ENCODE data around the gene SGIP1. TPM values are rescaled to one million over a fixed set of nuclear protein-coding genes. Genes with fewer than 3 reads are reported as not detected.
"Not testable (repeated sequence)": the region's sequence is repeated elsewhere in the genome, so short reads cannot be mapped to it uniquely, and the experiment has no call there.

SGIP1 gene
- total RNA-seq, 1 donor from 2014 or later = 75.2 TPM

GRCh38 chr1:66723985-66724384 lies 190.0 kb downstream of the SGIP1 start:
- Mint-ChIP-seq H3K9me3 (ENCODE audit: unreplicated experiment) (peaks cover 3% of the 10 kb centered on the region), H3K4me3 (ENCODE audit: unreplicated experiment) (no peak overlapping the region), H3K27me3 (ENCODE audit: unreplicated experiment) (no peaks in the 10 kb centered on the region), H3K4me1 (ENCODE audit: low read depth, unreplicated experiment) (no peaks in the 10 kb centered on the region), H3K27ac (ENCODE audit: unreplicated experiment) (no peak overlapping the region), H3K36me3 (ENCODE audit: unreplicated experiment) (no peaks in the 10 kb centered on the region)
- no peak for DNase-seq
- no peak for TF ChIP-seq CTCF (IDR thresholded peaks at IDR 0.05; ENCODE audit: partially characterized antibody, unreplicated experiment)

DNA sequence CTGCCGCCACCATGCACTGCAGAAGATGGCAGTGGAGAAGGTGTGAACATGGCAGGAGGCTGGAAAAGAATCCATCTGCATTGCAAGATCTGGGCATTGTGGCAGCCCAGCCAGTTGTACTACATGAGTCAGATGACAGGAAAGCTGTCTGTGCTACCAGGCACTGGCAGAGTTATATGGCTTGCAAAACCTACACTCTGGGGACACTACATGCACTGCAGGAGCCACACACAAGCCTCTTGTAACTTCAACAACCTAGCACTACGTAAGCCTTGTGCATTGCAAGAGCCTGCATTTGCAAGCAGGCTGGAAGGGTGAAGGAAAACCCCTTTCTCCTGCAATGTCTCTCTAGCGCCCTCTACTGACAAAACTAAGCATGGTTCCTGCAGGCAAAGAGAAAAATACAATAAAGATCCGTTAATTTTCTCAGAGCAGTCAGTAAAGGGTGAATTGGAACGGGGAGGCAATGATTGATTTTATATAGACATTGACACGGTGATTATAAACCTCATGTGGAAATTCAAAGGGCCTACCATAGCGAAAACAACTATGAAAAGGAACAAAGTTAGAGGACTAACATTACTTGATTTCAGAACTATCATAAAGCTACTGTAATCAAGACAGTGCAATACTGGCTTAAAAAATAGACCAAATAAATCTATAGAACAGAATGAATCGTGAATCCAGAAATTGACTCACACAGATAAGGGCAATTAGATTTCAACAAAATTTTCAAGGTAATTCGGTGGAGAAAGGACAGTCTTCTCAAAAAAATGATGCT lies 192.1 kb downstream of the SGIP1 start:
- H3K27ac Mint-ChIP-seq (ENCODE audit: unreplicated experiment) = no peak overlapping the region
- peak; percentile 20 for DNase-seq
- H3K4me3 Mint-ChIP-seq (ENCODE audit: unreplicated experiment) = no peak overlapping the region
- peaks cover under 1% of the 10 kb centered on the region for H3K27me3 Mint-ChIP-seq (ENCODE audit: unreplicated experiment)
- TF ChIP-seq CTCF (IDR thresholded peaks at IDR 0.05; ENCODE audit: partially characterized antibody, unreplicated experiment) = peak; percentile 95
- H3K36me3 Mint-ChIP-seq (ENCODE audit: unreplicated experiment) = no peaks in the 10 kb centered on the region
- H3K4me1 Mint-ChIP-seq (ENCODE audit: low read depth, unreplicated experiment) = no peaks in the 10 kb centered on the region
- H3K9me3 Mint-ChIP-seq (ENCODE audit: unreplicated experiment) = peaks cover 5% of the 10 kb centered on the region

- Mint-ChIP-seq H3K4me3 (ENCODE audit: unreplicated experiment) (no peak overlapping the region), H3K27me3 (ENCODE audit: unreplicated experiment) (peaks cover 2% of the 10 kb centered on the region), H3K4me1 (ENCODE audit: low read depth, unreplicated experiment) (no peaks in the 10 kb centered on the region), H3K27ac (ENCODE audit: unreplicated experiment) (no peak overlapping the region), H3K36me3 (ENCODE audit: unreplicated experiment) (no peaks in the 10 kb centered on the region), H3K9me3 (ENCODE audit: unreplicated experiment) (peaks cover 3% of the 10 kb centered on the region)
- DNase-seq = no peak
- TF ChIP-seq CTCF (IDR thresholded peaks at IDR 0.05; ENCODE audit: partially characterized antibody, unreplicated experiment) = no peak
Observed at GRCh38 chr1:66728021-66728420, 194.1 kb downstream of the SGIP1 start.

DNA sequence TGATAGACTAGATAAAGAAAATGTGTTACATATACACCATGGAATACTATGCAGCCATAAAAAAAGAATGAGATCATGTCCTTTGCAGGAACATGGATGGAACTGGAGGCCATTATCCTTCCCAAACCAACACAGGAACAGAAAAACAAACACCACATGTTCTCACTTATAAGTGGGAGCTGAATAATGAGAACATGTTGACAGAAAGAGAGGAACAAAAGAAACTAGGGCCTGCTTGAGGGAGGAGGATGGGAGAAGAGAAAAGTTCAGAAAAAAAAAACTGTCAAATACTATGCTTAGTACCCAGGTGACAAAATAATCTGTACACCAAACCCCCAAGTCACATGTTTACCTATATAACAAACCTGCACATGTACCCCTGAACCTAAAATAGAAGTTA lies 194.8 kb downstream of the SGIP1 start:
- H3K27ac Mint-ChIP-seq (ENCODE audit: unreplicated experiment); H3K4me1 Mint-ChIP-seq (ENCODE audit: low read depth, unreplicated experiment); H3K4me3 Mint-ChIP-seq (ENCODE audit: unreplicated experiment); H3K9me3 Mint-ChIP-seq (ENCODE audit: unreplicated experiment); DNase-seq; H3K36me3 Mint-ChIP-seq (ENCODE audit: unreplicated experiment); H3K27me3 Mint-ChIP-seq (ENCODE audit: unreplicated experiment): not testable (repeated sequence)

GRCh38 chr1:66729119-66729518 lies 195.2 kb downstream of the SGIP1 start:
- Mint-ChIP-seq H3K27ac (ENCODE audit: unreplicated experiment) (no peak overlapping the region), H3K4me1 (ENCODE audit: low read depth, unreplicated experiment) (no peaks in the 10 kb centered on the region), H3K27me3 (ENCODE audit: unreplicated experiment) (peaks cover 2% of the 10 kb centered on the region), H3K9me3 (ENCODE audit: unreplicated experiment) (peaks cover 3% of the 10 kb centered on the region), H3K36me3 (ENCODE audit: unreplicated experiment) (no peaks in the 10 kb centered on the region), H3K4me3 (ENCODE audit: unreplicated experiment) (no peak overlapping the region)
- no peak for TF ChIP-seq CTCF (IDR thresholded peaks at IDR 0.05; ENCODE audit: partially characterized antibody, unreplicated experiment)
- DNase-seq = no peak
